Measurements from ENCODE around the gene SPIN1. TPM values are rescaled to one million over a fixed set of nuclear protein-coding genes. Genes with fewer than 3 reads are reported as not detected.

Gene SPIN1
- total RNA-seq, 3 donors from 2014 or later: 51.5 to 98.7 (median 67.7) TPM

GRCh38 chr9:88429595-88430430 lies 41.6 kb downstream of the SPIN1 start:
- no peak for ATAC-seq
- no peak for DNase-seq

GRCh38 chr9:88433583-88434255 lies 45.5 kb downstream of the SPIN1 start:
- Histone ChIP-seq H3K9me3 (no peaks in the 10 kb centered on the region), H3K36me3 (ENCODE audit: low read depth) (no peaks in the 10 kb centered on the region), H3K4me3 (no peak overlapping the region), H3K4me1 (ENCODE audit: low read depth) (peaks cover 24% of the 10 kb centered on the region)
- no peak for ATAC-seq
- intact Hi-C loops (cut with DNase I, micrococcal nuclease): no loop called here
- TF ChIP-seq CTCF (IDR thresholded peaks at IDR 0.05): no peak
- DNase-seq: no peak

More at GRCh38 chr9:88429595-88430430, 41.6 kb downstream of the SPIN1 start:
- H3K4me1 ChIP-seq (ENCODE audit: low read depth): no peaks in the 10 kb centered on the region
- no peak for TF ChIP-seq CTCF (IDR thresholded peaks at IDR 0.05)
- no peaks in the 10 kb centered on the region for H3K36me3 ChIP-seq (ENCODE audit: low read depth)
- no peak overlapping the region for H3K4me3 ChIP-seq
- H3K9me3 ChIP-seq: no peaks in the 10 kb centered on the region
- intact Hi-C loops (cut with DNase I, micrococcal nuclease): no loop called here

GRCh38 chr9:88435336-88435735 lies 47.1 kb downstream of the SPIN1 start:
- H3K4me1 ChIP-seq (ENCODE audit: low read depth): peaks cover 24% of the 10 kb centered on the region
- H3K4me3 ChIP-seq: no peak overlapping the region
- DNase-seq (no peak), ATAC-seq (no peak)
- H3K36me3 ChIP-seq (ENCODE audit: low read depth): no peaks in the 10 kb centered on the region
- no peak for TF ChIP-seq CTCF (IDR thresholded peaks at IDR 0.05)
- no peaks in the 10 kb centered on the region for H3K9me3 ChIP-seq
- intact Hi-C loops (cut with DNase I, micrococcal nuclease): no loop called here

GRCh38 chr9:88436379-88436778 lies 48.1 kb downstream of the SPIN1 start:
- no peaks in the 10 kb centered on the region for H3K36me3 ChIP-seq (ENCODE audit: low read depth)
- H3K4me3 ChIP-seq: no peak overlapping the region
- no peaks in the 10 kb centered on the region for H3K9me3 ChIP-seq
- ATAC-seq (peak; percentile 20), DNase-seq (no peak)
- intact Hi-C loops (cut with DNase I, micrococcal nuclease): no loop called here
- TF ChIP-seq CTCF (IDR thresholded peaks at IDR 0.05): no peak
- H3K4me1 ChIP-seq (ENCODE audit: low read depth): peaks cover 24% of the 10 kb centered on the region

- intact Hi-C loops (cut with DNase I, micrococcal nuclease): no loop called here
- peak; percentile 41 for ATAC-seq
- DNase-seq: peak in 1 of 3 donors; percentile 39
- no peaks in the 10 kb centered on the region for H3K36me3 ChIP-seq (ENCODE audit: low read depth)
- H3K9me3 ChIP-seq: no peaks in the 10 kb centered on the region
- TF ChIP-seq CTCF (IDR thresholded peaks at IDR 0.05): no peak
- no peak overlapping the region for H3K4me3 ChIP-seq
- H3K4me1 ChIP-seq (ENCODE audit: low read depth): peaks cover 24% of the 10 kb centered on the region
Observed at GRCh38 chr9:88437210-88438146, 49.2 kb downstream of the SPIN1 start.

Measured in mucosa of descending colon (tissue), 3 donors.